Measurements from ENCODE around the gene PCNA. TPM values are rescaled to one million over a fixed set of nuclear protein-coding genes. Genes with fewer than 3 reads are reported as not detected.
A peak's percentile ranks its signal among the peaks of the same experiment; 100 is the strongest.

PCNA gene
- total and polyA plus RNA-seq, 2 of the 4 experiments (the other 2 are of a cell fraction): 155 to 213 TPM

- Histone ChIP-seq H2BK120ac (ENCODE audit: low read depth, low read length) (peak overlapping the region; percentile 87), H2BK5ac (ENCODE audit: low read depth, low read length, poor library complexity, severe bottlenecking) (peak overlapping the region; percentile 69), H3K4me2 (ENCODE audit: low read depth, low read length) (peak overlapping the region; percentile 44; the same call in 1 of the 2 replicates), H2BK20ac (ENCODE audit: low read depth, low read length) (peak overlapping the region; percentile 87), H2AK5ac (ENCODE audit: low read depth, low read length) (peak overlapping the region; percentile 94), H3K4ac (ENCODE audit: low read depth, low read length) (peak overlapping the region; percentile 89), H3K23ac (ENCODE audit: low read depth, low read length) (peak overlapping the region; percentile 95), H3K9me1 (ENCODE audit: insufficient read depth, low read length) (peaks cover 24% of the 10 kb centered on the region), H4K20me1 (ENCODE audit: insufficient read depth, low read length) (peaks cover 17% of the 10 kb centered on the region), H4K91ac (ENCODE audit: insufficient read depth, low read depth, low read length) (peak overlapping the region; percentile 68), H3K36me3 (ENCODE audit: control insufficient read depth, insufficient read depth, low read length) (no peaks in the 10 kb centered on the region), H3K4me3 (ENCODE audit: insufficient read depth, low read depth, low read length) (no peak overlapping the region), H3K27me3 (ENCODE audit: control insufficient read depth, insufficient read depth, low read length) (no peaks in the 10 kb centered on the region), H3K14ac (replicated peaks; ENCODE audit: low read depth, low read length) (peak overlapping the region; percentile 95), H3K56ac (ENCODE audit: extremely low read depth, insufficient read depth, low read length) (no peak overlapping the region), H2BK15ac (ENCODE audit: low read depth, low read length) (peak overlapping the region; percentile 42; the same call in 2 of the 3 replicates), H4K8ac (ENCODE audit: low read depth in 2 of 2, low read length in 2 of 2) (peak overlapping the region; percentile 20 to 78; a peak in 3 of 4 replicates), H3K18ac (ENCODE audit: low read depth, low read length) (peak overlapping the region; percentile 63; the same call in 1 of the 2 replicates), H2AFZ (replicated peaks; ENCODE audit: low read length, poor library complexity) (peak overlapping the region; percentile 57), H3K79me1 (ENCODE audit: low read depth in 1 of 2, low read length in 2 of 2) (peaks cover 58 to 88% of the 10 kb centered on the region in 2 experiments), H3K9ac (ENCODE audit: low read depth, low read length) (no peak overlapping the region), H4K5ac (ENCODE audit: low read depth, low read length) (peak overlapping the region; percentile 68; the same call in 1 of the 2 replicates), H3K4me1 (ENCODE audit: control insufficient read depth, insufficient read depth, low read length) (peaks cover 25% of the 10 kb centered on the region), H3K9me3 (ENCODE audit: control insufficient read depth, insufficient read depth, low read length) (0 out of 2 replicates have a peak, but pooled peaks cover 2% of the 10 kb centered on the region), H2AK9ac (replicated peaks; ENCODE audit: low read depth, low read length, poor library complexity) (peak overlapping the region; percentile 85), H3K27ac (ENCODE audit: insufficient read depth, low read length) (no peak overlapping the region; the same call in 1 of the 2 replicates)
- no TSS peak for BruUV-seq (replicated peaks)
- in situ Hi-C loops (cut with MboI; ENCODE audit: low sequenced_read_pairs) (no loop called here), intact Hi-C loops (cut with micrococcal nuclease) (no loop called here), dilution Hi-C loops (cut with HindIII; ENCODE audit: low sequenced_read_pairs, unreplicated experiment) (no loop called here)
- peak; percentile 74 for DNase-seq
- no peak for ATAC-seq (ENCODE audit: low read depth)
- 100% methylated on average over 1 of the region's 4 CpGs; no CpG with 5 or more reads in 1 of the 2 experiments for WGBS, 2 experiments (ENCODE audit: extremely low coverage in 2 of 2, insufficient read length in 1 of 2)
- TF ChIP-seq ELK1 (IDR thresholded peaks at IDR 0.05; ENCODE audit: borderline replicate concordance, low read depth, low read length) (no peak), SMC3 (IDR thresholded peaks at IDR 0.05; ENCODE audit: low read depth, low read length) (no peak), POLR2A (IDR thresholded peaks at IDR 0.05; ENCODE audit: low read depth, low read length) (no peak), CEBPB (IDR thresholded peaks at IDR 0.05; ENCODE audit: low read depth, low read length) (peak; percentile 45; the same call in 1 of the 2 replicates), MAFK (IDR thresholded peaks at IDR 0.05; ENCODE audit: low read depth, low read length) (no peak), FOS (IDR thresholded peaks at IDR 0.05; ENCODE audit: low read depth, low read length) (0 out of 2 replicates have a peak, but pooled peaks have one; percentile 12), BHLHE40 (IDR thresholded peaks at IDR 0.05; ENCODE audit: low read depth, low read length) (no peak), RCOR1 (IDR thresholded peaks at IDR 0.05; ENCODE audit: insufficient replicate concordance, low read length) (peak; percentile 18), RFX5 (IDR thresholded peaks at IDR 0.05; ENCODE audit: low read depth, low read length) (no peak), MAZ (IDR thresholded peaks at IDR 0.05; ENCODE audit: borderline replicate concordance, low read depth, low read length) (no peak), RAD21 (IDR thresholded peaks at IDR 0.05; ENCODE audit: low read length) (no peak)
- ChIA-PET POLR2A (ENCODE audit: unreplicated experiment) (no interaction called here), CTCF (interaction anchor here (0.6 to 1.4 kb wide), 2 partner anchors 30 to 49 kb away, joined by 3 to 4 read pairs; partner anchors contain the start of gene CDS2)
These were observed 37.1 kb upstream of the PCNA start for GRCh38 chr20:5156675-5157448.
